ENCODE results near the gene SMARCC2. TPM values are rescaled to one million over a fixed set of nuclear protein-coding genes. Genes with fewer than 3 reads are reported as not detected.
A peak's percentile ranks its signal among the peaks of the same experiment; 100 is the strongest.

The SMARCC2 gene
- total and polyA plus RNA-seq, 8 donors, result 12.5 to 131 (median 64.3) TPM

GRCh38 chr12:56163533-56164344, 25.5 kb downstream of the SMARCC2 start:
- H3K27me3 ChIP-seq, result no peaks in the 10 kb centered on the region
- peaks cover 31 to 54% (median 40%) of the 10 kb centered on the region in 4 donors for H3K4me1 ChIP-seq
- no peaks in the 10 kb centered on the region for H3K9me3 ChIP-seq
- H3K4me3 ChIP-seq, result no peak overlapping the region
- 55 to 76% (median 69%) methylated on average over 11 of the region's 11 CpGs for WGBS, 5 donors
- TF ChIP-seq POLR2A (IDR thresholded peaks at IDR 0.05), result no peak
- no peak for TF ChIP-seq EP300 (IDR thresholded peaks at IDR 0.05)
- TF ChIP-seq POLR2AphosphoS5 (IDR thresholded peaks at IDR 0.05), result no peak
- TF ChIP-seq, protein P1, sequence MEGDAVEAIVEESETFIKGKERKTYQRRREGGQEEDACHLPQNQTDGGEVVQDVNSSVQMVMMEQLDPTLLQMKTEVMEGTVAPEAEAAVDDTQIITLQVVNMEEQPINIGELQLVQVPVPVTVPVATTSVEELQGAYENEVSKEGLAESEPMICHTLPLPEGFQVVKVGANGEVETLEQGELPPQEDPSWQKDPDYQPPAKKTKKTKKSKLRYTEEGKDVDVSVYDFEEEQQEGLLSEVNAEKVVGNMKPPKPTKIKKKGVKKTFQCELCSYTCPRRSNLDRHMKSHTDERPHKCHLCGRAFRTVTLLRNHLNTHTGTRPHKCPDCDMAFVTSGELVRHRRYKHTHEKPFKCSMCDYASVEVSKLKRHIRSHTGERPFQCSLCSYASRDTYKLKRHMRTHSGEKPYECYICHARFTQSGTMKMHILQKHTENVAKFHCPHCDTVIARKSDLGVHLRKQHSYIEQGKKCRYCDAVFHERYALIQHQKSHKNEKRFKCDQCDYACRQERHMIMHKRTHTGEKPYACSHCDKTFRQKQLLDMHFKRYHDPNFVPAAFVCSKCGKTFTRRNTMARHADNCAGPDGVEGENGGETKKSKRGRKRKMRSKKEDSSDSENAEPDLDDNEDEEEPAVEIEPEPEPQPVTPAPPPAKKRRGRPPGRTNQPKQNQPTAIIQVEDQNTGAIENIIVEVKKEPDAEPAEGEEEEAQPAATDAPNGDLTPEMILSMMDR (IDR thresholded peaks at IDR 0.05), result no peak
- peak overlapping the region in 4 of 5 donors; percentile 49 to 99 (median 95) for H3K27ac ChIP-seq
- H3K36me3 ChIP-seq, result peaks cover 87 to 95% (median 93%) of the 10 kb centered on the region in 4 donors
- DNase-seq, result no peak
- intact Hi-C loops (cut with DNase I; ENCODE audit: low total_unique reads), result loop anchor here (5.0 kb wide), 1 partner anchor 41 kb away; no protein-coding TSS in a partner anchor

GRCh38 chr12:56162468-56163290, 26.6 kb downstream of the SMARCC2 start:
- TF ChIP-seq POLR2AphosphoS5 (IDR thresholded peaks at IDR 0.05) (peak in 2 of 3 donors; percentile 5 to 30), EP300 (IDR thresholded peaks at IDR 0.05) (no peak), POLR2A (IDR thresholded peaks at IDR 0.05) (no peak)
- TF ChIP-seq, protein P1 (IDR thresholded peaks at IDR 0.05), result no peak
- H3K9me3 ChIP-seq, result no peaks in the 10 kb centered on the region
- intact Hi-C loops (cut with DNase I; ENCODE audit: low total_unique reads), result loop anchor here (5.0 kb wide), 1 partner anchor 40 kb away; no protein-coding TSS in a partner anchor
- no peaks in the 10 kb centered on the region for H3K27me3 ChIP-seq
- H3K4me3 ChIP-seq, result no peak overlapping the region
- 41 to 61% (median 51%) methylated on average over 11 of the region's 11 CpGs for WGBS, 5 donors
- H3K27ac ChIP-seq, result peak overlapping the region in 4 of 5 donors; percentile 49 to 99 (median 95)
- H3K4me1 ChIP-seq, result peaks cover 31 to 54% (median 41%) of the 10 kb centered on the region in 4 donors
- DNase-seq, result peak in 1 of 2 donors; percentile 32
- peaks cover 78 to 85% (median 83%) of the 10 kb centered on the region in 4 donors for H3K36me3 ChIP-seq

- H3K9me3 ChIP-seq, result no peaks in the 10 kb centered on the region
- 69 to 77% (median 72%) methylated on average over 10 of the region's 10 CpGs for WGBS, 5 donors
- TF ChIP-seq POLR2AphosphoS5 (IDR thresholded peaks at IDR 0.05) (peak in 1 of 3 donors; percentile 1), EP300 (IDR thresholded peaks at IDR 0.05) (no peak), POLR2A (IDR thresholded peaks at IDR 0.05) (no peak)
- TF ChIP-seq, protein P1 (IDR thresholded peaks at IDR 0.05), result no peak
- peaks cover 71 to 76% (median 74%) of the 10 kb centered on the region in 4 donors for H3K36me3 ChIP-seq
- no peaks in the 10 kb centered on the region for H3K27me3 ChIP-seq
- peaks cover 31 to 62% (median 46%) of the 10 kb centered on the region in 4 donors for H3K4me1 ChIP-seq
- peak overlapping the region in 3 of 4 donors; percentile 71 to 85 (median 77) for H3K4me3 ChIP-seq
- peak overlapping the region in 4 of 5 donors; percentile 95 to 99 (median 96) for H3K27ac ChIP-seq
- DNase-seq, result peak in 1 of 2 donors; percentile 29
- intact Hi-C loops (cut with DNase I; ENCODE audit: low total_unique reads), result loop anchor here (5.0 kb wide), 1 partner anchor 40 kb away; no protein-coding TSS in a partner anchor
These were observed 27.5 kb downstream of the SMARCC2 start for GRCh38 chr12:56161690-56162351.

Measured in stomach (tissue), 9 donors.